CD4-positive, alpha-beta T cell treated with Interferon gamma for 1 hour (primary cell): ENCODE data around the gene STAMBPL1.
A peak's percentile ranks its signal among the peaks of the same experiment; 100 is the strongest.
"Not testable (repeated sequence)": the region's sequence is repeated elsewhere in the genome, so short reads cannot be mapped to it uniquely, and the experiment has no call there.

Experiments
- DNase-seq: peaks from one replicate; pipeline ENCODE4 v3.0.0-alpha.2; 2020

The STAMBPL1 gene

GRCh38 chr10:88923520-88923919, 43.5 kb downstream of the STAMBPL1 start:
- no peak for DNase-seq

DNA sequence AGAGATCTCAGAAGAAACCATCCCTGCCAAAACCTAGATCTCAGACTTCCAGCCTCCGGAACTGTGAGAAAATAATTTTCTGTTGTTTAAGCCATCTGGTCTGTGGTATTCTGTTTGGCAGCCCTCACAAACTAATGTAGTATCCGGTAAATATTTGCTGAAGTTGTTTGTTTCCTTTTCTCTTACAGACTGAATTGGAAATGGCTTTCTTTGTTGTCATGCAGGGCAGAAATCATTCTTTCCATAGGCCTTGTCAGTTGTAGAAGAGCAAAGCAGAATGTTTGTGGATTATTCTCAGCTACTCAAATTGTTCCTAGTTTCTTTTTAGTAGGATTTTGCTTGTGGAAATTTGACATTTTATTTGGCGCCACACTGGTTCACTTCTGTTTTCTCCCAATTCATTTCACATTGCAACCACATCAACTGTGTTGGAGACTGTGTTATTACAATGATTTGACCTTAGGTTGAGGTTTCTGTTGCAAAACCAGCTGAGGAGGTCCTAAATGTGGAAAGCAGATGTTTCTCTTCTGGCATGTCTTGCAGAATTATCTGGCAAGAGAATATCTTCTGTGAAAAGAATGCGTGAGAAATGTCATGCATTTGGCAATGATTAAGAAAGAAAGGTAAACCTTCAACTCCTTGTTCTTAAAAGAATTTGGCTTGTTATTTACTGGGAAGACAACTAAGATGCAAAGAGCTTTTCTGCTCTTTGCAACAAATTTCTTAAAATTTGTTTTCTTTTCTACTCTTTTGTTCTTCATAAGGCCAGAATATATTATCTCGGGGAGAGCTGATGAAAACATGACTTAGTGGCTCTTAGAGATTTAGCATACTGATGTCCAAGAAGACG, 46.7 kb downstream of the STAMBPL1 start:
- DNase-seq: no peak

- DNase-seq: no peak
These were observed 47.3 kb downstream of the STAMBPL1 start for GRCh38 chr10:88927416-88927690.

DNA sequence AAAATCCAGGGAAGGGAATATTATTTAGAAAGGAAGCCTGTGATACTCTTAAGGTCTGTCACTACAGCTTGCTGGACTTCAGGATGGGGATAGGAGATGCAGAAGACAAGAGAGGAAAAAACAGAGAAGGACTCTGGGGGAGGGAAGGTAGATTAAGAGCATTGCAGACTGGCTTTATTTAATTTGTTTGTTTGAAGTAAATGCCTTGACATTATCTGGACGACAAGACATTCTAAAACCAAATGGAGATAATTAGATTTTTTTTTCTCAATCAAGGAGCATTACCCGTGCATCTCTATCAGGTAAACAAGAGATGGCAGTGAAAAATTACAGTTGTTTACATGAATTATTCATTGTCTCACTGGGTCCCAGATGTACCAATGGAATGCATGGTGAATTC, 48.2 kb downstream of the STAMBPL1 start:
- no peak for DNase-seq

- DNase-seq: no peak
These were observed 51.5 kb downstream of the STAMBPL1 start for GRCh38 chr10:88931548-88931947.

DNA sequence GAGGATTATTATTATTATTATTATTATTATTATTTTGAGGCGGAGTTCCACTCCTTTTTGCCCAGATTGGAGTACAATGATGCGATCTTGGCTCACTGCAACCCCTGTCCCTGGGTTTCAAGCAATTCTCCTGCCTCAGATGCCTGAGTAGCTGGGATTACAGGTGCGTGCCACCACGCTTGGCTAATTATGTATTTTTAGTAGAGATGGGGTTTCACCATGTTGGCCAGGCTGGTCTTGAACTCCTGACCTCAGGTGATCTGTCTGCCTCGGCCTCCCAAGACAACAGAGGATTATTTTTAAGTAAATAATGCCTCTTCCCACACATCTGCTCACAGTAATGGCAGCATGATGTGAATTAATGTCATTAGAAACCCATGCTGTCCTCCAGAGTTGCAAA, 52.0 kb downstream of the STAMBPL1 start:
- not testable (repeated sequence) for DNase-seq

- peak; percentile 20 for DNase-seq
These were observed 52.7 kb downstream of the STAMBPL1 start for GRCh38 chr10:88932539-88933256.

- DNase-seq: no peak
These were observed 53.5 kb downstream of the STAMBPL1 start for GRCh38 chr10:88933564-88933963.

DNA sequence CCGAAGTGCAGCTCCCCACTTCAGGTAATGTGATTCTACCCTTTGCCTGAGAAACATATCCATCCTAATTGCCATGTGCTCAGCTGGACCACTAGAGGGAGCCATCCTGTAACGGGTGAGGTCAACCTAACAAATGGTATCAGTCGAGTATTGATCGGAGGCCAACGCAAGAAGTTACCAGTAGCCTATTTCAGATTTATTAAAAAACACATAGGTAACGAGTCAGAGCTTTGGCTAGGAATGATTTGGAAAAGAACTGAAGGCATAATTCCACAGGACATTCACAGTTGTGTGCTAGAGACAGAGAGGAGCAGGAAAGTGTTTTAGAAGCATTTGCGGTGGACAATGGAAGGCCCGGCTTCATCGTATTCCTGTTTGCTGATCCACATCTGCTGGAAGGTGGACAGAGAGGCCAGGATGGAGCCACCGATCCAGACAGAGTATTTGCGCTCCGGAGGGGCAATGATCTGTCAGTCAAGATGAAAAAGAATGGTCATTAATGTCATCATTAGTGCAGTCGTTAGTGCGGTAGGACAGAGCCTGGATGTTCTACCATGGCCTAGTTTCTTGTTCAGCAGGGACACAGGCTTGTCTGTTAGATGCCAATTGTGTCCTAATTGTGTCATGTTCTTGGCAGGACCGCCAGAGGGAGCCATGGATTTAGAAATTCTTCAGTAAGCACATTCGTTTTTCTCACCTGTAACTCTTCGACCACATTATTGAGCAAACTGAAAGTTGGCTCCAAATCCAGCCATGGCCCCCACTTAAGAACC, 55.0 kb downstream of the STAMBPL1 start:
- peak; percentile 70 for DNase-seq

DNA sequence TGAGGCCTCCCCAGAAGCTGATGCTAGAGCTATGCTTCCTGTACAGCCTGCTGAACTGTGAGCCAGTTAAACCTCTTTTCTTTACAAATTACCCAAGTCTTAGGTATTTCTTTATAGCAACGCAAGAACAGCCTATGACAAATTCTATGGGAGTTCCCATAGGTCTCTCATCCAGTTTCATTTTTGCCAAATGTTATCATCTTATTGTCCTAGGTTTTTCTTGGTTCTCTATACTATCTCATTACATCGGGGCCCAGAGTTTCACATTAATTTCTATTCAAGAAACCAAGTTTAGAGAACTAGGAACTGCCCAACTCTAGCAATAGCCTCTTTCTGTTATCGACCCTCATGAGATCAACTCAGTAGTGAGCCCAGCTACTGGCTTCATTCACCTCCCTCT, 56.6 kb downstream of the STAMBPL1 start:
- DNase-seq: no peak

DNA sequence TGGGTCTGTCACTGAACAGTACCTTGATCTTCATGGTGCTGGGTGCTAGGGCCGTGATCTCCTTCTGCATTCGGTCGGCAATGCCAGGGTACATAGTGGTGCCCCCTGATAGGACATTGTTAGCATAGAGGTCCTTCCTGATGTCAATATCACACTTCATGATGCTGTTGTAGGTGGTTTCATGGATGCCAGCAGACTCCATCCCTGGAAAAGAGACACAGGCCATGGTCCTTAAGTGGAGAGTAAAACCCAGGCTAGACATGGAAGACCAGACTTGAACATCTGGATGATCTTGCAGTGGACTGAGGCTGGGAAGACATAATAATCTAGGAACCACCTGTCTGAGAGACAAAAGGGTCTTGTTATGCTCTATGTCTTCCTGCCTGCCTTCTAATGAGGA, 58.0 kb downstream of the STAMBPL1 start:
- no peak for DNase-seq

GRCh38 chr10:88938938-88939337, 58.9 kb downstream of the STAMBPL1 start:
- no peak for DNase-seq

- DNase-seq: no peak
These were observed 61.0 kb downstream of the STAMBPL1 start for GRCh38 chr10:88941026-88941425.

DNA sequence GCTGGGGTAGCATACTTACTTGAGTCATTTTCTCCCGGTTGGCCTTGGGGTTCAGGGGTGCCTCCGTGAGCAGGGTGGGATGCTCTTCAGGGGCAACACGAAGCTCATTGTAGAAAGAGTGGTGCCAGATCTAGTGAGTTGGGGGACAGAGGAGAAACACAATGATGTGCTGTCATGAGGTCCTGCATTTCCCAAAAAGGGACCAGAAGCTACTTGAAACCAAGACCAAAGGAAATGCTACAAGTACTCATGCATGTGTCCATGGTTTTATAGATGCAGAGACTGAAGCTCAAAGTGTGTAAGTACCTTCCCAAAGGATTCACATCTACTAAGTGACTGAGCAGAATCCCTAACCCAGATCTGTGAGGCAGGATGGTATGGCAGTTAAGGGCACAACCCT, 63.7 kb downstream of the STAMBPL1 start:
- no peak for DNase-seq

- no peak for DNase-seq
These were observed 64.8 kb downstream of the STAMBPL1 start for GRCh38 chr10:88944813-88945212.

- no peak for DNase-seq
These were observed 66.2 kb downstream of the STAMBPL1 start for GRCh38 chr10:88946200-88946599.

GRCh38 chr10:88946965-88947590, 67.0 kb downstream of the STAMBPL1 start:
- no peak for DNase-seq

DNA sequence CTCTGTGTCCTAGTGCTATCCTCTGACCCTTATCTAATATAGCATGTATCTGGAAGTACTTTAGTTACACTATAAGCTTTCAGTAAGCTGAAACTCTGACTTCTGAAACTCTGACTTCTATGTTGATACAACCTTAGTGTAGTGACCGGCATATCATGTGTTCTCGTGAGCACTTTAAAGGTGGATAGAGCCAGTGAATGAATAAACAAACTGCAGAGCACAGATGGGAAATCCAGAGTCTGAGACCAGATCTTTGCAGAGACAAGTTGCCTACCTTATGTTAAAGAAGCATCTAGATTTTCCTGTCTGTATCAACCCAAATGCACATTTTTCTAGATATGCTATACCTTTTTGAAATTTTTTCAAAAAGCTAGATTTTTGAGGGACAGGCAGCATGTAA, 69.0 kb downstream of the STAMBPL1 start:
- no peak for DNase-seq

- no peak for DNase-seq
These were observed 70.1 kb downstream of the STAMBPL1 start for GRCh38 chr10:88949912-88950837.

DNA sequence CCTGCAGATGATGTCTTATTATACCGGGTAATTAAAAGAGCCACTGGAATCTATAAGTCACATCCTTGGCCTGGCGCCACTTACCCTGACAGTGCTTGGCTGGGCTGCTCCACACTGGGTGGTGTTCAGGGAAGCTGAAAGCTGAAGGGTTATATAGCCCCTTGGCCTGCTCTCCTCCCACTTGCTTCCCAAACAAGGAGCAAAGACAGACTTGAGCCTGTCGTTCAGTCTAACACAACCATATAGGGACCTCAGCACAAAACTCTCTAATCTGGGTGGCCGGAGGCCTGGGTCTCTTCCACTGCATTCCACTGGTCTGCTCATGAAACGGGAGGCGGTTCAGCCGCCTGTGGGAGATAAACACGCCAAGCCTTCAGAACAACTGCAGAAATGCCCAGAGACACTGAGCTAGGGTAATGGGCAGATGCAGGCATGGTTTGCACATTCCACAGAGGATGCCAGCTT, 72.6 kb downstream of the STAMBPL1 start, which contains the start of gene ACTA2:
Gene ACTA2, minus strand, starts transcription at position 127 of the 465 bp plus-strand sequence. CDS start 3,843 bp downstream, outside the sequence.
- DNase-seq: no peak

GRCh38 chr10:88953662-88954061, 73.6 kb downstream of the STAMBPL1 start:
- no peak for DNase-seq
